ENCODE results near the gene ANGPT4. TPM values are rescaled to one million over a fixed set of nuclear protein-coding genes. Genes with fewer than 3 reads are reported as not detected.

Gene ANGPT4
- total RNA-seq, 1 donor from 2014 or later: 0.12 TPM

GRCh38 chr20:889106-889505 lies 27.0 kb downstream of the ANGPT4 start:
- DNase-seq (ENCODE audit: low spot score): no peak
- H3K27me3 Mint-ChIP-seq (ENCODE audit: low read depth): peaks cover 46% of the 10 kb centered on the region
- no peaks in the 10 kb centered on the region for H3K9me3 Mint-ChIP-seq (ENCODE audit: low read depth)
- H3K27ac Mint-ChIP-seq (ENCODE audit: unreplicated experiment): no peak overlapping the region
- H3K4me3 Mint-ChIP-seq (ENCODE audit: unreplicated experiment): no peak overlapping the region
- no peak for TF ChIP-seq CTCF (IDR thresholded peaks at IDR 0.05)
- H3K36me3 Mint-ChIP-seq (ENCODE audit: low read depth): no peaks in the 10 kb centered on the region
- H3K4me1 Mint-ChIP-seq (ENCODE audit: low read depth): peaks cover 5% of the 10 kb centered on the region

GRCh38 chr20:888057-888456 lies 28.1 kb downstream of the ANGPT4 start:
- Mint-ChIP-seq H3K36me3 (ENCODE audit: low read depth) (no peaks in the 10 kb centered on the region), H3K4me1 (ENCODE audit: low read depth) (peaks cover 5% of the 10 kb centered on the region), H3K9me3 (ENCODE audit: low read depth) (no peaks in the 10 kb centered on the region), H3K4me3 (ENCODE audit: unreplicated experiment) (no peak overlapping the region), H3K27me3 (ENCODE audit: low read depth) (peaks cover 40% of the 10 kb centered on the region), H3K27ac (ENCODE audit: unreplicated experiment) (no peak overlapping the region)
- no peak for TF ChIP-seq CTCF (IDR thresholded peaks at IDR 0.05)
- DNase-seq (ENCODE audit: low spot score): no peak

- Mint-ChIP-seq H3K9me3 (ENCODE audit: low read depth) (no peaks in the 10 kb centered on the region), H3K36me3 (ENCODE audit: low read depth) (no peaks in the 10 kb centered on the region), H3K27me3 (ENCODE audit: low read depth) (peaks cover 35% of the 10 kb centered on the region), H3K4me3 (ENCODE audit: unreplicated experiment) (no peak overlapping the region), H3K4me1 (ENCODE audit: low read depth) (peaks cover 5% of the 10 kb centered on the region), H3K27ac (ENCODE audit: unreplicated experiment) (no peak overlapping the region)
- DNase-seq (ENCODE audit: low spot score): no peak
- TF ChIP-seq CTCF (IDR thresholded peaks at IDR 0.05): no peak
Observed at GRCh38 chr20:887137-887536, 29.0 kb downstream of the ANGPT4 start.

- no peaks in the 10 kb centered on the region for H3K9me3 Mint-ChIP-seq (ENCODE audit: low read depth)
- peak; percentile 33 for TF ChIP-seq CTCF (IDR thresholded peaks at IDR 0.05)
- peaks cover 11% of the 10 kb centered on the region for H3K4me1 Mint-ChIP-seq (ENCODE audit: low read depth)
- H3K27ac Mint-ChIP-seq (ENCODE audit: unreplicated experiment): no peak overlapping the region
- peaks cover 22% of the 10 kb centered on the region for H3K27me3 Mint-ChIP-seq (ENCODE audit: low read depth)
- no peak for DNase-seq (ENCODE audit: low spot score)
- no peak overlapping the region for H3K4me3 Mint-ChIP-seq (ENCODE audit: unreplicated experiment)
- H3K36me3 Mint-ChIP-seq (ENCODE audit: low read depth): no peaks in the 10 kb centered on the region
Observed at GRCh38 chr20:884983-885952, 30.9 kb downstream of the ANGPT4 start.

GRCh38 chr20:881783-882144 lies 34.4 kb downstream of the ANGPT4 start:
- DNase-seq (ENCODE audit: low spot score): no peak
- no peaks in the 10 kb centered on the region for H3K36me3 Mint-ChIP-seq (ENCODE audit: low read depth)
- TF ChIP-seq CTCF (IDR thresholded peaks at IDR 0.05): no peak
- H3K4me1 Mint-ChIP-seq (ENCODE audit: low read depth): peaks cover 11% of the 10 kb centered on the region
- H3K4me3 Mint-ChIP-seq (ENCODE audit: unreplicated experiment): no peak overlapping the region
- H3K27ac Mint-ChIP-seq (ENCODE audit: unreplicated experiment): peak overlapping the region; percentile 38
- H3K9me3 Mint-ChIP-seq (ENCODE audit: low read depth): no peaks in the 10 kb centered on the region
- H3K27me3 Mint-ChIP-seq (ENCODE audit: low read depth): peaks cover 15% of the 10 kb centered on the region

Measured in chondrocyte (in vitro differentiated cells).